PFSK-1 (cell line): Measurements from ENCODE around the gene PCA3.

Experiments
- FOXP2 ChIP-seq: optimal IDR thresholded peaks from 2 replicates; pipeline ENCODE3; 2011; ENCODE audit warnings: borderline replicate concordance, control low read depth, inconsistent platforms; ENCODE audit not compliant: insufficient read depth; ENCODE audit errors: extremely low read length, extremely low read depth
- POLR2AphosphoS5 ChIP-seq: IDR thresholded peaks from 2 replicates; pipeline ENCODE4 v1.6.1; 2012; ENCODE audit warnings: low read depth, mild to moderate bottlenecking, control low read depth, low read length, moderate library complexity
- SIN3A ChIP-seq: IDR thresholded peaks from 2 replicates; pipeline ENCODE4 v1.6.1; 2012; ENCODE audit warnings: mild to moderate bottlenecking, low read length, moderate library complexity, borderline replicate concordance; ENCODE audit not compliant: insufficient read depth
- TAF1 ChIP-seq: IDR thresholded peaks from 2 replicates; pipeline ENCODE4 v1.6.1; 2012; ENCODE audit warnings: low read length, control low read depth, borderline replicate concordance; ENCODE audit not compliant: insufficient read depth

GRCh38 chr9:76717176-76717575 lies 47.1 kb upstream of the PCA3 start:
- no peak for TF ChIP-seq POLR2AphosphoS5
- TF ChIP-seq SIN3A, result no peak
- TF ChIP-seq TAF1, result no peak
- no peak for TF ChIP-seq FOXP2
